H1 (cell line): ENCODE data around the gene TMPRSS15. TPM values are rescaled to one million over a fixed set of nuclear protein-coding genes. Genes with fewer than 3 reads are reported as not detected.

ENCODE experiments used
- MAX ChIP-seq: IDR thresholded peaks from 2 replicates; pipeline ENCODE4 v1.6.1; 2012; ENCODE audit warnings: inconsistent platforms
- POU5F1 ChIP-seq: IDR thresholded peaks from 2 replicates; pipeline ENCODE4 v1.6.1; 2011; ENCODE audit warnings: low read depth, mild to moderate bottlenecking, low read length, moderate library complexity
- YY1 ChIP-seq: IDR thresholded peaks from 2 replicates; pipeline ENCODE4 v1.6.1; 2011; ENCODE audit warnings: low read depth, mild to moderate bottlenecking, low read length
- polyA plus RNA-seq, 7 experiments: library from polyadenylated mRNA; depleted of rRNA in 3 of 7; stranded (reverse) in 5 of 7; unstranded in 2 of 7; fragments of >200 nt in 5 of 7; fragments of 200-250 nt in 2 of 7; gene quantifications; 1 replicate in 5 of 7; 2 replicates in 1 of 7; 4 replicates in 1 of 7; pipeline versions ENCODE4 v1.2.1 to v1.2.3, GENCODE V29; 2011 to 2013; ENCODE audit warnings: missing spikeins in 2 of 7, mixed read lengths in 2 of 7
- total RNA-seq: library from RNA; stranded (reverse); fragmentation: NEBNext Ultra II Directional; extraction: Animal tissue kit (Norgen Biotek cat#: 25700); gene quantifications from 2 replicates; pipeline ENCODE4 v1.2.1, GENCODE V29; 2021

Gene TMPRSS15
- total and polyA plus RNA-seq, 2 of the 8 experiments (the other 6 are each of a cell fraction or from before 2014, with no cell fraction given): not detected

GRCh38 chr21:18340387-18340942 is 63.1 kb downstream of the TMPRSS15 start (continued):
- no peak for TF ChIP-seq MAX
- TF ChIP-seq YY1: no peak
- no peak for TF ChIP-seq POU5F1
